Neural cell (in vitro differentiated cells): ENCODE measurements around the gene DOCK2. TPM values are rescaled to one million over a fixed set of nuclear protein-coding genes. Genes with fewer than 3 reads are reported as not detected.

ENCODE experiments used
- H2AFZ ChIP-seq: fragments of 200-600, 300-800 bp; sonication (generic), shearing (Covaris generic); 2 replicates; pipeline ENCODE4 v1.6.0; 2014; ENCODE audit warnings: low read depth, mild to moderate bottlenecking, antibody characterized with exemption, low read length, moderate library complexity
- H3F3A ChIP-seq: fragments of 200-600 bp; shearing (Covaris generic); 2 replicates; pipeline ENCODE4 v1.6.1; 2016; ENCODE audit warnings: mild to moderate bottlenecking, moderate library complexity, mixed read lengths, antibody characterized with exemption, low read length; ENCODE audit not compliant: insufficient read depth, poor library complexity, severe bottlenecking
- H3K27ac ChIP-seq: fragments of 200-600, 300-800 bp; sonication (generic), shearing (Covaris generic); 2 replicates; pipeline ENCODE4 v1.5.1; 2014; ENCODE audit warnings: mild to moderate bottlenecking, low read length, moderate library complexity
- H3K27me3 ChIP-seq: fragments of 300-800, 200-600 bp; sonication (generic), shearing (Covaris generic); 2 replicates; pipeline ENCODE4 v1.6.0; 2014; ENCODE audit warnings: mild to moderate bottlenecking, low read depth, low read length, moderate library complexity; ENCODE audit not compliant: insufficient read depth
- H3K36me3 ChIP-seq: fragments of 300-800, 200-600 bp; sonication (generic), shearing (Covaris generic); 2 replicates; pipeline ENCODE4 v1.5.1; 2014; ENCODE audit warnings: mild to moderate bottlenecking, antibody characterized with exemption, low read length, moderate library complexity; ENCODE audit not compliant: insufficient read depth
- H3K4me2 ChIP-seq: fragments of 300-800, 200-600 bp; sonication (generic), shearing (Covaris generic); 2 replicates; pipeline ENCODE4 v1.6.0; 2014; ENCODE audit warnings: mild to moderate bottlenecking, low read length
- H3K4me3 ChIP-seq: fragments of 300-800, 200-600 bp; sonication (generic), shearing (Covaris generic); 2 replicates; pipeline ENCODE4 v1.5.1; 2014; ENCODE audit warnings: mild to moderate bottlenecking, low read length, moderate library complexity
- H3K79me2 ChIP-seq: fragments of 200-600 bp; shearing (Covaris generic); replicated peaks from 2 replicates; pipeline ENCODE4 v1.6.0; 2014; ENCODE audit warnings: mild to moderate bottlenecking, low read length, moderate library complexity; ENCODE audit not compliant: insufficient read depth
- H3K9ac ChIP-seq: fragments of 300-800, 200-600 bp; sonication (generic), shearing (Covaris generic); 2 replicates; pipeline ENCODE4 v1.6.1; 2016; ENCODE audit warnings: mild to moderate bottlenecking, low read length, mixed read lengths
- H3K9me2 ChIP-seq: fragments of 200-600 bp; shearing (Covaris generic); 2 replicates; pipeline ENCODE4 v1.6.1; 2016; ENCODE audit warnings: mild to moderate bottlenecking, low read length, mixed read lengths; ENCODE audit not compliant: insufficient read depth
- H3K9me3 ChIP-seq: fragments of 200-600, 300-800 bp; sonication (generic), shearing (Covaris generic); 2 replicates; pipeline ENCODE4 v1.6.1; 2016; ENCODE audit warnings: mild to moderate bottlenecking, mixed run types, low read length, moderate library complexity, mixed read lengths
- H4K20me1 ChIP-seq: fragments of 200-600 bp; shearing (Covaris generic); 2 replicates; pipeline ENCODE4 v1.6.1; 2016; ENCODE audit warnings: mild to moderate bottlenecking, mixed run types; ENCODE audit not compliant: insufficient read depth
- EP300 ChIP-seq: fragments of 450-650 bp; conservative IDR thresholded peaks from 2 replicates; pipeline ENCODE4 v1.6.1; 2014; ENCODE audit warnings: antibody characterized with exemption, mild to moderate bottlenecking, moderate library complexity; ENCODE audit not compliant: poor library complexity, severe bottlenecking
- EZH2 ChIP-seq: fragments of 200-600, 300-800 bp; shearing (Covaris generic), sonication (generic); IDR thresholded peaks from 2 replicates; pipeline ENCODE4 v1.6.1; 2014; ENCODE audit warnings: antibody characterized with exemption, low read length, borderline replicate concordance, mild to moderate bottlenecking; ENCODE audit not compliant: insufficient read depth, poor library complexity, severe bottlenecking
- MXI1 ChIP-seq: fragments of 450-650 bp; conservative IDR thresholded peaks from 2 replicates; pipeline ENCODE4 v1.6.1; 2014; ENCODE audit warnings: antibody characterized with exemption, mild to moderate bottlenecking; ENCODE audit not compliant: poor library complexity, severe bottlenecking
- POLR2AphosphoS5 ChIP-seq: IDR thresholded peaks from 2 replicates; pipeline ENCODE4 v1.6.1; 2012
- RAD21 ChIP-seq: fragments of 450-650 bp; conservative IDR thresholded peaks from 2 replicates; pipeline ENCODE4 v1.6.1; 2014; ENCODE audit warnings: antibody characterized with exemption, mild to moderate bottlenecking, moderate library complexity
- SMC3 ChIP-seq: fragments of 450-650 bp; conservative IDR thresholded peaks from 2 replicates; pipeline ENCODE4 v1.6.1; 2014; ENCODE audit warnings: antibody characterized with exemption, mild to moderate bottlenecking, moderate library complexity; ENCODE audit not compliant: poor library complexity
- TAF1 ChIP-seq: IDR thresholded peaks from 2 replicates; pipeline ENCODE4 v1.6.1; 2012; ENCODE audit warnings: low read depth
- polyA plus RNA-seq: library from polyadenylated mRNA; depleted of rRNA; stranded (reverse); fragments of >200 nt; gene quantifications from 2 replicates; pipeline ENCODE4 v1.2.3, GENCODE V29; 2014
- TF ChIP-seq, protein P1 (sequence below): fragments of 450-650 bp; IDR thresholded peaks from 2 replicates; pipeline ENCODE4 v1.5.1; 2014; ENCODE audit warnings: antibody characterized with exemption, mild to moderate bottlenecking, moderate library complexity; ENCODE audit not compliant: poor library complexity, severe bottlenecking
- TF ChIP-seq, protein P2 (sequence below): IDR thresholded peaks from 2 replicates; pipeline ENCODE4 v1.6.1; 2012; ENCODE audit warnings: borderline replicate concordance

Gene DOCK2
- polyA plus RNA-seq, 1 donor from 2014 or later = 0.15 TPM

DNA sequence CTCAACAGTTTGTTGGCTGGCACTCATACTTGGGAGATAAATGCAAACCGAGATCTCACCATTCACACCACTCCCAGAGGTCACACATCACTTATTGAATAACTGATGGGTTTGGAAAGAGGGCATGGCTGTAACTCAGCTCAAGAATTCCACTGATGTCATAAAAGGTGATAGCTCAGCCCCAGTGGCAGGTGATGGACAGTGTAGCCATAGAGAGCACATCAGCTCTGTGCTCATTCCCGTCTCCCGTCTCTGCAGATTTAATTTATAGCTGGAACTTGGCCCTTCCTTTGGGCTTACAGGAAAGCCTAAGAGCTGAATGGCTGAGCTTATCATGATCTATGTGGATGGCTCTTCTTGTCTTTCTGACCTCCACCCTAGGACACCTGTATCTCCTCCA is 283.4 kb downstream of the DOCK2 start:
- Histone ChIP-seq H3K36me3 (no peaks in the 10 kb centered on the region), H3K27me3 (no peaks in the 10 kb centered on the region), H3K27ac (no peak overlapping the region), H3K9me3 (no peaks in the 10 kb centered on the region), H3K9me2 (no peaks in the 10 kb centered on the region), H3K4me3 (no peak overlapping the region), H3K9ac (no peak overlapping the region), H3K4me2 (no peak overlapping the region), H4K20me1 (no peaks in the 10 kb centered on the region), H3F3A (peaks cover 5% of the 10 kb centered on the region), H3K79me2 (no peaks in the 10 kb centered on the region), H2AFZ (no peak overlapping the region)
- TF ChIP-seq EP300 = no peak
- TF ChIP-seq, protein P1, sequence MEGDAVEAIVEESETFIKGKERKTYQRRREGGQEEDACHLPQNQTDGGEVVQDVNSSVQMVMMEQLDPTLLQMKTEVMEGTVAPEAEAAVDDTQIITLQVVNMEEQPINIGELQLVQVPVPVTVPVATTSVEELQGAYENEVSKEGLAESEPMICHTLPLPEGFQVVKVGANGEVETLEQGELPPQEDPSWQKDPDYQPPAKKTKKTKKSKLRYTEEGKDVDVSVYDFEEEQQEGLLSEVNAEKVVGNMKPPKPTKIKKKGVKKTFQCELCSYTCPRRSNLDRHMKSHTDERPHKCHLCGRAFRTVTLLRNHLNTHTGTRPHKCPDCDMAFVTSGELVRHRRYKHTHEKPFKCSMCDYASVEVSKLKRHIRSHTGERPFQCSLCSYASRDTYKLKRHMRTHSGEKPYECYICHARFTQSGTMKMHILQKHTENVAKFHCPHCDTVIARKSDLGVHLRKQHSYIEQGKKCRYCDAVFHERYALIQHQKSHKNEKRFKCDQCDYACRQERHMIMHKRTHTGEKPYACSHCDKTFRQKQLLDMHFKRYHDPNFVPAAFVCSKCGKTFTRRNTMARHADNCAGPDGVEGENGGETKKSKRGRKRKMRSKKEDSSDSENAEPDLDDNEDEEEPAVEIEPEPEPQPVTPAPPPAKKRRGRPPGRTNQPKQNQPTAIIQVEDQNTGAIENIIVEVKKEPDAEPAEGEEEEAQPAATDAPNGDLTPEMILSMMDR = no peak
- TF ChIP-seq EZH2 = no peak
- no peak for TF ChIP-seq SMC3
- no peak for TF ChIP-seq RAD21
- TF ChIP-seq, protein P2, sequence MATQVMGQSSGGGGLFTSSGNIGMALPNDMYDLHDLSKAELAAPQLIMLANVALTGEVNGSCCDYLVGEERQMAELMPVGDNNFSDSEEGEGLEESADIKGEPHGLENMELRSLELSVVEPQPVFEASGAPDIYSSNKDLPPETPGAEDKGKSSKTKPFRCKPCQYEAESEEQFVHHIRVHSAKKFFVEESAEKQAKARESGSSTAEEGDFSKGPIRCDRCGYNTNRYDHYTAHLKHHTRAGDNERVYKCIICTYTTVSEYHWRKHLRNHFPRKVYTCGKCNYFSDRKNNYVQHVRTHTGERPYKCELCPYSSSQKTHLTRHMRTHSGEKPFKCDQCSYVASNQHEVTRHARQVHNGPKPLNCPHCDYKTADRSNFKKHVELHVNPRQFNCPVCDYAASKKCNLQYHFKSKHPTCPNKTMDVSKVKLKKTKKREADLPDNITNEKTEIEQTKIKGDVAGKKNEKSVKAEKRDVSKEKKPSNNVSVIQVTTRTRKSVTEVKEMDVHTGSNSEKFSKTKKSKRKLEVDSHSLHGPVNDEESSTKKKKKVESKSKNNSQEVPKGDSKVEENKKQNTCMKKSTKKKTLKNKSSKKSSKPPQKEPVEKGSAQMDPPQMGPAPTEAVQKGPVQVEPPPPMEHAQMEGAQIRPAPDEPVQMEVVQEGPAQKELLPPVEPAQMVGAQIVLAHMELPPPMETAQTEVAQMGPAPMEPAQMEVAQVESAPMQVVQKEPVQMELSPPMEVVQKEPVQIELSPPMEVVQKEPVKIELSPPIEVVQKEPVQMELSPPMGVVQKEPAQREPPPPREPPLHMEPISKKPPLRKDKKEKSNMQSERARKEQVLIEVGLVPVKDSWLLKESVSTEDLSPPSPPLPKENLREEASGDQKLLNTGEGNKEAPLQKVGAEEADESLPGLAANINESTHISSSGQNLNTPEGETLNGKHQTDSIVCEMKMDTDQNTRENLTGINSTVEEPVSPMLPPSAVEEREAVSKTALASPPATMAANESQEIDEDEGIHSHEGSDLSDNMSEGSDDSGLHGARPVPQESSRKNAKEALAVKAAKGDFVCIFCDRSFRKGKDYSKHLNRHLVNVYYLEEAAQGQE = no peak
- TF ChIP-seq POLR2AphosphoS5 = no peak
- TF ChIP-seq MXI1 = no peak
- no peak for TF ChIP-seq TAF1

DNA sequence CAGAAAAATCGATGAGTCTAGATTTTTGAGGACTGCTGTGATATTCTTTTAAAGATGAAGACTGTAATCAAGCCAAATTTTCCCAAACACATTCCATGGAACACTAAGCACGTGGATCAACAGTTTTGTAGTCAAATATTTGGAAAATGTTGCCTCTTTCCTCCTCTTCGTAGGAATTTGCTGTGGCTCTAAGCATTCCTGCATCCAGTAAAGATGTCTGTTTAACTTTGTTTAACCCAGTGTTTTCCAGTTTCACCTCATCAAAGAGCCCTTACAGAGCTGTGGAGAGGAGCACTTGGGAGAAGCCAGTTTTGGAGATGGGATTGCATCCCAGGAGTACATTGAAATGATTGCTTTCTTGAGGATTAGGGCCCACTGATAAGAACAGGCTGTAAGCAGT is 284.3 kb downstream of the DOCK2 start:
- no peaks in the 10 kb centered on the region for H3K9me3 ChIP-seq
- no peaks in the 10 kb centered on the region for H3K27me3 ChIP-seq
- no peak overlapping the region for H2AFZ ChIP-seq
- H3K79me2 ChIP-seq = no peaks in the 10 kb centered on the region
- no peak overlapping the region for H3K9ac ChIP-seq
- no peak overlapping the region for H3K4me3 ChIP-seq
- no peak overlapping the region for H3K27ac ChIP-seq
- no peaks in the 10 kb centered on the region for H3K36me3 ChIP-seq
- no peak overlapping the region for H3K4me2 ChIP-seq
- no peaks in the 10 kb centered on the region for H4K20me1 ChIP-seq
- TF ChIP-seq EZH2 (no peak), POLR2AphosphoS5 (no peak), TAF1 (no peak), EP300 (no peak), SMC3 (no peak), MXI1 (no peak)
- TF ChIP-seq, protein P1 = no peak
- TF ChIP-seq, protein P2 = no peak
- H3F3A ChIP-seq = peaks cover 5% of the 10 kb centered on the region
- no peaks in the 10 kb centered on the region for H3K9me2 ChIP-seq
